Neural progenitor cell (in vitro differentiated cells): ENCODE results near the gene KRT10.
A peak's percentile ranks its signal among the peaks of the same experiment; 100 is the strongest.

Experiments used
- EZH2 ChIP-seq: fragments of 200-600 bp; sonication (generic); IDR thresholded peaks from 2 replicates; pipeline ENCODE4 v1.6.1; 2017; ENCODE audit warnings: antibody characterized with exemption, mild to moderate bottlenecking, moderate library complexity
- EZH2phosphoT487 ChIP-seq: fragments of 200-600 bp; sonication (generic); IDR thresholded peaks from 2 replicates; pipeline ENCODE4 v1.6.1; 2017; ENCODE audit warnings: antibody characterized with exemption
- TF ChIP-seq, protein P1 (sequence below): fragments of 200-600 bp; sonication (generic); IDR thresholded peaks from 2 replicates; pipeline ENCODE4 v1.5.1; 2017; ENCODE audit warnings: antibody characterized with exemption, mild to moderate bottlenecking

- TF ChIP-seq, protein P1, sequence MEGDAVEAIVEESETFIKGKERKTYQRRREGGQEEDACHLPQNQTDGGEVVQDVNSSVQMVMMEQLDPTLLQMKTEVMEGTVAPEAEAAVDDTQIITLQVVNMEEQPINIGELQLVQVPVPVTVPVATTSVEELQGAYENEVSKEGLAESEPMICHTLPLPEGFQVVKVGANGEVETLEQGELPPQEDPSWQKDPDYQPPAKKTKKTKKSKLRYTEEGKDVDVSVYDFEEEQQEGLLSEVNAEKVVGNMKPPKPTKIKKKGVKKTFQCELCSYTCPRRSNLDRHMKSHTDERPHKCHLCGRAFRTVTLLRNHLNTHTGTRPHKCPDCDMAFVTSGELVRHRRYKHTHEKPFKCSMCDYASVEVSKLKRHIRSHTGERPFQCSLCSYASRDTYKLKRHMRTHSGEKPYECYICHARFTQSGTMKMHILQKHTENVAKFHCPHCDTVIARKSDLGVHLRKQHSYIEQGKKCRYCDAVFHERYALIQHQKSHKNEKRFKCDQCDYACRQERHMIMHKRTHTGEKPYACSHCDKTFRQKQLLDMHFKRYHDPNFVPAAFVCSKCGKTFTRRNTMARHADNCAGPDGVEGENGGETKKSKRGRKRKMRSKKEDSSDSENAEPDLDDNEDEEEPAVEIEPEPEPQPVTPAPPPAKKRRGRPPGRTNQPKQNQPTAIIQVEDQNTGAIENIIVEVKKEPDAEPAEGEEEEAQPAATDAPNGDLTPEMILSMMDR = peak; percentile 96
- TF ChIP-seq EZH2 = no peak
- no peak for TF ChIP-seq EZH2phosphoT487
Observed at GRCh38 chr17:40803617-40804082, 18.8 kb downstream of the KRT10 start.
